IPS DF 6.9 (cell line): Measurements from ENCODE around the gene COX15.

Experiments used
- DNase-seq: peaks from one replicate; pipeline ENCODE4 v3.0.0-alpha.2; 2013; ENCODE audit warnings: low read depth, low spot score
- H3K27ac ChIP-seq: one replicate; pipeline ENCODE4 v1.5.1; 2013; ENCODE audit warnings: low read length, control low read depth
- H3K27me3 ChIP-seq: 2 replicates; pipeline ENCODE4 v1.6.1; 2013; ENCODE audit warnings: mild to moderate bottlenecking, low read length; ENCODE audit not compliant: control insufficient read depth, insufficient read depth
- H3K36me3 ChIP-seq: 2 replicates; pipeline ENCODE4 v1.6.1; 2013; ENCODE audit warnings: low read length; ENCODE audit not compliant: control insufficient read depth, insufficient read depth
- H3K4me1 ChIP-seq: 2 replicates; pipeline ENCODE4 v1.6.1; 2013; ENCODE audit warnings: low read length; ENCODE audit not compliant: control insufficient read depth, insufficient read depth
- H3K4me3 ChIP-seq: 2 replicates; pipeline ENCODE4 v1.5.1; 2013; ENCODE audit warnings: mild to moderate bottlenecking, low read length
- H3K9me3 ChIP-seq: 2 replicates; pipeline ENCODE4 v1.6.1; 2013; ENCODE audit warnings: low read length, inconsistent platforms; ENCODE audit not compliant: control insufficient read depth, insufficient read depth
- WGBS: extraction: QIAGEN DNeasy Blood & Tissue Kit; methylation state at CpG from one replicate; pipeline ENCODE4 v1.1.7; 2013; ENCODE audit warnings: mixed read lengths, missing lambda C conversion rate; ENCODE audit not compliant: insufficient read length, insufficient coverage; 5-methylcytosine and 5-hydroxymethylcytosine counted together

COX15 gene

DNA sequence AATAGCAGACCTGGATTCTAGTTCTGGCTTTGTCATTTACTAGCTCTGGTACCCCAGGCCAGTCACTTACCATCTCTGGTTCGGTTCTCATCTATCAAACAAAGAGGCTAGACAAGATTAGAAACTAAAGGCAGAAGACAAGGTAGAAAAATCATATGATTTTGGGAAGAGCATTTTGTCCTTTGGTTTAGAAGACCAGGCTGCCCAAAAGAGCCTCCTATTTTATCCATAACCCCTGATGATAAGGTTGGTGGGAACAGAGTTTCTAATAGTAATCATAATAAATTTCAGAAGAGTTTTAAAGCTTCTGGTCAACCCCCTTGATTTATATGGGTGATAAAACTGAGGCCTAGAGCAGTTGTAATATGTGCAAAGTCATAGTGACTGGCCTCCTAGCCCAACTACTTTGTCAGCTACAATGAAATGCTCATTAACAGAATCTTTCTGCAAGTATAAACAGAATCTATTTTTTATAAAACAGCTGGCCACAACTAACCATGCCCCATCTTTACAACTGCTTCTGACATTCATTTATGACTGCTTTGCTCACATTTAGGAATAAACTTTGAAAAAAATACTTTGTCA lies 23.4 kb downstream of the COX15 start:
- no peak for DNase-seq
- Histone ChIP-seq H3K36me3 (no peaks in the 10 kb centered on the region; the same call in 1 of the 2 replicates), H3K9me3 (no peaks in the 10 kb centered on the region), H3K4me1 (no peaks in the 10 kb centered on the region), H3K27ac (no peak overlapping the region), H3K4me3 (no peak overlapping the region), H3K27me3 (no peaks in the 10 kb centered on the region)
- no CpG with 5 or more reads among the region's 1 CpG for WGBS

DNA sequence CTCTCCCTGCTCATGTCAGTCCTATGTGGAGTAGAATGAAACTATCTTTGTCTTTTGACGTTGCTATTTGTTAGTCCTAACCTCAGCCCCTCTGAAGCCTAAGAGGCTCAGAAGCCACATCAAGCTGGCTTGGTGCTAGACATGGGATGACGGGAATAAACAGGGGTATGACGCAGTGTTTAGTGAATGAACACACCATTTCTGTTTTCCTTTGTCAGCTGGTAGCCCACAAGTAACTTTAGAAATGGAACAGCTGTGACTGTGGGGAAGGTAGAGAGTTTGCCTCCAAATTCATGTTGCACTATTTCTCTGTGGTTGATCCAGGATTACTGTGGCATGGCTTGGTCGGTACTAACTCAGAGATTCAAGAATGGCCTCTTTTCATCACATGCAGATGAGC lies 31.3 kb downstream of the COX15 start:
- Histone ChIP-seq H3K36me3 (peaks cover 4% of the 10 kb centered on the region), H3K27ac (no peak overlapping the region)
- WGBS = no CpG with 5 or more reads among the region's 4 CpGs

DNA sequence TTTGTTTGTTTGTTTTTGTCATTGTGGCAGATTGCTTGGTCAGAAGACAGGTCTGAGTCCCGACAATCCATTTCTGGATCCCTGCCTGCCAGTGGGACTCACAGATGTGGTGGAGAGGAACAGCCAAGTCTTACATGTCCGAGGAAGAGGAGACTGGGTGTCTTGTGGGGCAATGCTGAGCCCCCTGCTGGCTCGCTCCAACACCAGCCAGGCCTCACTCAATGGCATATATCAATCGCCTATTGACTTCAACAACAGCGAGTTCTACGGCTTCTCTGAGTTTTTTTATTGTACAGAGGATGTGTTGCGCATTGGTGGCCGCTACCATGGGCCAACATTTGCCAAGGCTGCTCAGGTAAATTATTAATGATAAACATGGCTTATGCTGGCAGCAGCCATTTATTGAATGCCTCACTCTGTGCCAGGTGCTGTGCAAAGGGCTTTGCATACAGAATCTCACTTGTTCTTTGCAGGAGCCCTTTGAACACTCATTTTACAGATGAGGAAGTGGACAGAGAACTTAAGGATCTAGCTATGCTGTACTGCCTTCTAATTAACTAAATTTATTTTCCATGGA lies 33.3 kb downstream of the COX15 start:
- Histone ChIP-seq H3K27ac (no peak overlapping the region), H3K36me3 (peaks cover 4% of the 10 kb centered on the region), H3K4me3 (no peak overlapping the region), H3K27me3 (no peaks in the 10 kb centered on the region), H3K9me3 (no peaks in the 10 kb centered on the region), H3K4me1 (no peaks in the 10 kb centered on the region)
- DNase-seq = peak; percentile 1
- no CpG with 5 or more reads among the region's 8 CpGs for WGBS

More for the DNA sequence above, 31.3 kb downstream of the COX15 start:
- no peak for DNase-seq
- H3K9me3 ChIP-seq = no peaks in the 10 kb centered on the region
- no peak overlapping the region for H3K4me3 ChIP-seq
- H3K4me1 ChIP-seq = no peaks in the 10 kb centered on the region
- no peaks in the 10 kb centered on the region for H3K27me3 ChIP-seq

DNA sequence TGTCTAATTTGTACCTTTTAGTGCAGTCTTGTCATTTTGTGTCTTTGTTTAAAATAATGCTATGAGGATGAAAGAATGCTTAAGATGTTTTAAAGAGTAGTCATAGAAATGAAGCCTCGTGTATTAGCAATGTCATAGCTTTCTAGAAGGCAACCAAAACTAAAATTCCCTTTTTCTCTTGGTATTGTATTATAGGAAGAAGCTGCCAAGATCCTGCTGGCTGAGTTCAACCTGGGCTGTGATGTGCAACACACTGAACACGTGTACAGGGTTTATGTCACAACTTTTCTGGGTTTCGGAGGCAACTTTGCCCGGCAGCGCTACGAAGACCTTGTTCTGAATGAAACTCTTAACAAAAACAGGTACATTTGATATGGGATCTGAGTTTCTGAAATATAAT lies 36.2 kb downstream of the COX15 start:
- Histone ChIP-seq H3K27ac (no peak overlapping the region), H3K36me3 (peaks cover 4% of the 10 kb centered on the region), H3K4me1 (no peaks in the 10 kb centered on the region), H3K9me3 (no peaks in the 10 kb centered on the region), H3K4me3 (no peak overlapping the region), H3K27me3 (no peaks in the 10 kb centered on the region)
- whole genome bisulfite sequencing = no CpG with 5 or more reads among the region's 6 CpGs
- no peak for DNase-seq

DNA sequence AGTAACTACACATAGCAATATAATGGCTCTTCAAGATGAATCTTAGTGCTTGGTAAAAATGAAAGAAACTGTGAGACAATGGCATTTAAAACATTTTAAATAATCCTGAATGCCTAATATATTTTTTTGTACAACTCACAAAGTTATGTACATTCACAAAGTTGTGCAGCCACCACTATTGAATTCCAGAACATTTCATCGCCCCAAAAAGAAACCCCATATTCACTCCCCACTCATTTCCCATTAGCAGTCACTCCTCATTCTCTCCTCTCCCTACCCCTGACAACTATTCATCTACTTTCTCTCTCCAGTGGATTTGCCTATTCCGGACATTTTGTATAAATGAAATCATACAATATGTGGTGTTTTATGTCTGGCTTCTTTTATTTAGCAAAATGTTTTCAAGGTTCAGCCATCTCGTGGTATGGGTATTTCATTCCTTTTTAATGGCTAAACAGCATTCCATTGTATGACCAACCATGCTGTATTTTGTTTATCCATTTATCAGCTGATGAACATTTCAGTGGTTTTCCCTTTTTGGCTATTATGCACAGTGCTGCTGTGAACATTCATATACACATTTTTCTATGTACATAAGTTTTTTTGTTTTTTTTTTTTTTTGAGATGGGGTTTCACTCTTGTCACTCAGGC lies 37.9 kb downstream of the COX15 start:
- WGBS = no CpG with 5 or more reads among the region's 3 CpGs
- DNase-seq = no peak
- Histone ChIP-seq H3K4me1 (no peaks in the 10 kb centered on the region), H3K27me3 (no peaks in the 10 kb centered on the region), H3K27ac (no peak overlapping the region), H3K36me3 (peaks cover 4% of the 10 kb centered on the region), H3K4me3 (no peak overlapping the region), H3K9me3 (no peaks in the 10 kb centered on the region)

DNA sequence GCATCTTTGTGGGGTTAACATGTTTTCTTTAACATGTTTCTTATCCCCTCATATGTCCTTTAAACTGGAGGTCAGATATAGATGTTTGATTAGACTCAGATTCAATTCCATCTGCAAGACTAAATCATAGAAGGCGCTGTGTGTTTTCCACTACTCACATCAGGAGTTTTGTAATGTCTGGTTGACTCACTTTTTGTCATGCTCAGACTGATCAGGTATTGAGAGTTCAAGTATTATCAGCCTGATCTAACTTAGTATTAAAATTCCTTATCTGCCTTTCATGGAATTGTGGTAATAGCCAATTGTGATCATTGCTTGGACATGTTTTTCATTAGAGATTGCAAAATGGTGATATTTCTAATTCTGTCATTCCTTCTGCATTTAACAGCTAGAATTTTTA lies 42.5 kb downstream of the COX15 start:
- no CpG with 5 or more reads among the region's 1 CpG for WGBS
- H3K36me3 ChIP-seq = no peaks in the 10 kb centered on the region; the same call in 1 of the 2 replicates
- no peak for DNase-seq
- no peaks in the 10 kb centered on the region for H3K4me1 ChIP-seq
- no peaks in the 10 kb centered on the region for H3K27me3 ChIP-seq
- no peak overlapping the region for H3K27ac ChIP-seq
- H3K9me3 ChIP-seq = no peaks in the 10 kb centered on the region
- no peak overlapping the region for H3K4me3 ChIP-seq

DNA sequence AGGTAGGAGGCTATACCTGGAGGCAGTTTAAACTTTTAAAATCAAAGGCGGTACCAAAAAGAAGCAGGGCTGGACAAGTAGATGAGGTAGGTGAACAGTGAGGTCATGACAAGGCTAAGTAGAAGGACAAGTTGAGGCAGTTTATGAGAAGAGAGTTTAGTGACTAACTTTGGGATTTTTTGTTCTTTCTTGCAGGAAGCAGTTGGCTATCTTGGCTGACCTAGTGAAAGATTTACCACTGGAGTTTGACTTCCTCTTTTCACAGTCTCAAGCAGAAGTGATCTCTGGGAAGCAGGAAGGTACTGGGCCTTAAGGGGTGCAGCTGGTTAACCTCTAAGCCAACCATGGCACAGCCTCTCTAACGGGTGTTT lies 46.3 kb downstream of the COX15 start:
- H3K9me3 ChIP-seq = no peaks in the 10 kb centered on the region
- DNase-seq = no peak
- no peaks in the 10 kb centered on the region for H3K36me3 ChIP-seq
- no peaks in the 10 kb centered on the region for H3K4me1 ChIP-seq
- no peaks in the 10 kb centered on the region for H3K27me3 ChIP-seq
- no CpG with 5 or more reads among the region's 2 CpGs for WGBS
- no peak overlapping the region for H3K27ac ChIP-seq
- no peak overlapping the region for H3K4me3 ChIP-seq

DNA sequence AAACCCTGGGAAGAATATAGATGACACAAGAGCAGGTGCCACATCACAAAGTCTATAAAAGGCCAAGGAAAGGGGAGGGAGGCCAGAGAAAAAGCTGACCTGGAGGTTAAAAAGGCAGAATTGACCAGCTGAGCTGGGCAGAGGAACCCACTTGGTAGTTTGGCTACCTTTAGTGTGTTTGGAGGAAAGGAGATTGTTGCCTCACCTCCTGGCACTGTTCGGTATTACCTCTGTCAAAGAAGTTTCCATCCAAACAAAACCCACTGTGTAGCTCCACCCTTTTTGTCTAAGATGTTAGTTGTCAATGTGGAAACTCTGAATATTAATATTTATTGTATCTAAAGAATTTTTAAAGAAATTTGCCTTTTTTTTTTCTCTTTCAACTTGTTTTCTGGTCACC lies 49.2 kb downstream of the COX15 start:
- Histone ChIP-seq H3K27me3 (no peaks in the 10 kb centered on the region), H3K36me3 (no peaks in the 10 kb centered on the region; the same call in 1 of the 2 replicates), H3K9me3 (no peaks in the 10 kb centered on the region), H3K4me3 (no peak overlapping the region), H3K4me1 (no peaks in the 10 kb centered on the region), H3K27ac (no peak overlapping the region)
- no CpG with 5 or more reads among the region's 1 CpG for WGBS
- DNase-seq = no peak
